HepG2 (cell line): ENCODE results near the gene PRXL2B.

Experiments used
- POLR2A ChIP-seq, 2 experiments: IDR thresholded peaks; 2 replicates each; pipeline ENCODE4 v1.6.1; 2011; ENCODE audit warnings: low read depth in 2 of 2, low read length in 2 of 2, mild to moderate bottlenecking in 1 of 2, moderate library complexity in 1 of 2; ENCODE audit not compliant: insufficient read depth in 1 of 2
- ZFP36 ChIP-seq: fragments of 150-350 bp; IDR thresholded peaks from 2 replicates; pipeline ENCODE4 v1.6.1; 2018; ENCODE audit warnings: borderline replicate concordance, low read length, low read depth; ENCODE audit not compliant: partially characterized antibody
- ZNF354B ChIP-seq: sonication (generic); formaldehyde crosslinking; IDR thresholded peaks from 2 replicates; pipeline ENCODE4 v1.8.0; 2022; ENCODE audit warnings: mild to moderate bottlenecking, missing genetic modification reagents
- TF ChIP-seq, protein P1 (sequence below): sonication (generic); formaldehyde crosslinking; IDR thresholded peaks from 2 replicates; pipeline ENCODE4 v1.5.0; 2020; ENCODE audit warnings: missing genetic modification reagents

DNA sequence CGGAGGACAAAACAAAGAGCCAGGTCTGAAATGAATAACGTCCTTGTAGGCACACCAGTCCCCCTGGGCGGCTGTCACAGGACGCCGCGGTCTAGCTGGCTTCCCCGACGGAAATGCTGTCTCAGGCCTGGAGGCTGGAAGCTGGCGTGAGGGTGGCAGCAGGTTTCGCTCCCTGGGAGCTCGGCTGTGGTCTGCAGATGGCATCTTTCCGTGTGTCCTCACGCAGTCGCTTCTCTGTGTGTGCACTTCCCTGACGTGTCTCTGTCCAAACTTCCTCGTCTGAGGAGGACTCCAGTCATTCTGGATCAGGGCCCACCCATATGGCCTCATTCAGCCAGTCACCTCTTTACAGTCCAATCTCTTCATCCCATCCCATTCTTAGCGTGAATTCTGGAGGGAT lies 16.2 kb upstream of the PRXL2B start:
- no peak for TF ChIP-seq ZNF354B (CRISPR knock-in tag)
- no peak for TF ChIP-seq POLR2A (IDR thresholded peaks at IDR 0.05; ENCODE audit: insufficient read depth in 1 of 2, low read depth in 2 of 2, low read length in 2 of 2)
- TF ChIP-seq ZFP36 = no peak
- TF ChIP-seq, protein P1, sequence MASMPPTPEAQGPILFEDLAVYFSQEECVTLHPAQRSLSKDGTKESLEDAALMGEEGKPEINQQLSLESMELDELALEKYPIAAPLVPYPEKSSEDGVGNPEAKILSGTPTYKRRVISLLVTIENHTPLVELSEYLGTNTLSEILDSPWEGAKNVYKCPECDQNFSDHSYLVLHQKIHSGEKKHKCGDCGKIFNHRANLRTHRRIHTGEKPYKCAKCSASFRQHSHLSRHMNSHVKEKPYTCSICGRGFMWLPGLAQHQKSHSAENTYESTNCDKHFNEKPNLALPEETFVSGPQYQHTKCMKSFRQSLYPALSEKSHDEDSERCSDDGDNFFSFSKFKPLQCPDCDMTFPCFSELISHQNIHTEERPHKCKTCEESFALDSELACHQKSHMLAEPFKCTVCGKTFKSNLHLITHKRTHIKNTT (CRISPR knock-in tag) = no peak
